GM23248 (cell line): ENCODE measurements around the gene PCDHB8. TPM values are rescaled to one million over a fixed set of nuclear protein-coding genes. Genes with fewer than 3 reads are reported as not detected.
A peak's percentile ranks its signal among the peaks of the same experiment; 100 is the strongest.
"Not testable (repeated sequence)": the region's sequence is repeated elsewhere in the genome, so short reads cannot be mapped to it uniquely, and the experiment has no call there.

Experiments
- DNase-seq: peaks from one replicate; pipeline ENCODE4 v3.0.0-alpha.2; 2015
- H2AFZ ChIP-seq: fragments of 200-600 bp; sonication (generic); 2 replicates; pipeline ENCODE4 v1.6.1; 2016; ENCODE audit warnings: antibody characterized with exemption
- H3F3A ChIP-seq: fragments of 200-600 bp; sonication (generic); 2 replicates; pipeline ENCODE4 v1.6.1; 2016; ENCODE audit warnings: mild to moderate bottlenecking, antibody characterized with exemption, mixed run types; ENCODE audit not compliant: insufficient read depth
- H3K27ac ChIP-seq: fragments of 200-600 bp; sonication (generic); 2 replicates; pipeline ENCODE4 v1.5.1; 2016; ENCODE audit warnings: mild to moderate bottlenecking
- H3K27me3 ChIP-seq: fragments of 200-600 bp; sonication (generic); replicated peaks from 2 replicates; pipeline ENCODE4 v1.6.1; 2016; ENCODE audit warnings: mild to moderate bottlenecking; ENCODE audit not compliant: insufficient read depth
- H3K36me3 ChIP-seq: fragments of 200-600 bp; sonication (generic); 2 replicates; pipeline ENCODE4 v1.6.1; 2016; ENCODE audit warnings: low read depth, mild to moderate bottlenecking
- H3K4me1 ChIP-seq: fragments of 200-600 bp; sonication (generic); 2 replicates; pipeline ENCODE4 v1.6.1; 2016; ENCODE audit warnings: mild to moderate bottlenecking; ENCODE audit not compliant: insufficient read depth
- H3K4me2 ChIP-seq: fragments of 200-600 bp; sonication (generic); one replicate; pipeline ENCODE4 v1.6.1; 2016; ENCODE audit warnings: mild to moderate bottlenecking; ENCODE audit not compliant: unreplicated experiment
- H3K4me3 ChIP-seq: fragments of 200-600 bp; sonication (generic); 2 replicates; pipeline ENCODE4 v1.5.1; 2016; ENCODE audit warnings: mild to moderate bottlenecking
- H3K79me2 ChIP-seq: fragments of 200-600 bp; sonication (generic); 2 replicates; pipeline ENCODE4 v1.6.1; 2016; ENCODE audit warnings: mild to moderate bottlenecking; ENCODE audit not compliant: insufficient read depth
- H3K9ac ChIP-seq: fragments of 200-600 bp; sonication (generic); 2 replicates; pipeline ENCODE4 v1.6.1; 2016; ENCODE audit warnings: mild to moderate bottlenecking
- H3K9me2 ChIP-seq: fragments of 200-600 bp; sonication (generic); 2 replicates; pipeline ENCODE4 v1.6.1; 2016; ENCODE audit warnings: mixed run types, mild to moderate bottlenecking, moderate library complexity; ENCODE audit not compliant: insufficient read depth
- H3K9me3 ChIP-seq: fragments of 200-600 bp; sonication (generic); one replicate; pipeline ENCODE4 v1.6.1; 2017; ENCODE audit warnings: low read depth
- H4K20me1 ChIP-seq: fragments of 200-600 bp; sonication (generic); 2 replicates; pipeline ENCODE4 v1.6.0; 2016; ENCODE audit not compliant: insufficient read depth
- EZH2 ChIP-seq: fragments of 200-600 bp; sonication (generic); IDR thresholded peaks from 2 replicates; pipeline ENCODE4 v1.6.1; 2018; ENCODE audit warnings: antibody characterized with exemption, mild to moderate bottlenecking; ENCODE audit not compliant: insufficient read depth, poor library complexity, severe bottlenecking
- EZH2phosphoT487 ChIP-seq: fragments of 200-600 bp; sonication (generic); IDR thresholded peaks from 2 replicates; pipeline ENCODE4 v1.6.1; 2018; ENCODE audit warnings: antibody characterized with exemption, moderate library complexity, mild to moderate bottlenecking, low read depth; ENCODE audit not compliant: insufficient read depth
- WGBS, 2 experiments: methylation state at CpG; one replicate each; pipeline ENCODE4 v1.1.6; 2015 to 2017; ENCODE audit warnings: low lambda C conversion rate in 2 of 2, low coverage in 1 of 2; ENCODE audit errors: missing lambda C conversion rate in 2 of 2; 5-methylcytosine and 5-hydroxymethylcytosine counted together
- in situ Hi-C: fragments of 300-500 bp; cut with MboI; formaldehyde crosslinking; loops from 2 replicates; pipeline ENCODE4 v1.15.0; 2020
- polyA plus RNA-seq: library from polyadenylated mRNA; unstranded; fragments of >200 nt; fragmentation: Nextera tagmentation; extraction: Ambion mirVana; gene quantifications from 2 replicates; pipeline ENCODE4 v1.2.1, GENCODE V29; 2016
- total RNA-seq: library from RNA; depleted of rRNA; stranded (reverse); fragments of >200 nt; shearing (Covaris generic); gene quantifications from 2 replicates; pipeline ENCODE4 v1.2.3, GENCODE V29; 2014; rRNA removed

Gene PCDHB8
- total RNA-seq (2.1 and 2.9 TPM in 2 replicates), polyA plus RNA-seq (0.83 and 1.0 TPM in 2 replicates)

- H3K9ac ChIP-seq, H3K79me2 ChIP-seq, H3K9me3 ChIP-seq, H4K20me1 ChIP-seq, H3F3A ChIP-seq, H3K9me2 ChIP-seq, in situ Hi-C loops, H3K36me3 ChIP-seq, H3K4me1 ChIP-seq, H3K27me3 ChIP-seq, H3K27ac ChIP-seq: not testable (repeated sequence)
- H3K4me2 ChIP-seq, result peak within 1 kb of the TSS; percentile 27
- 31% methylated on average over 18 of the region's 18 CpGs for WGBS, 2 experiments
- H3K4me3 ChIP-seq, result peak within 1 kb of the TSS; percentile 28; the same call in 1 of the 2 replicates
- peak; percentile 64 for DNase-seq
- peak within 1 kb of the TSS; percentile 40; the same call in 1 of the 2 replicates for H2AFZ ChIP-seq
These were observed at the start of gene PCDHB8 for GRCh38 chr5:141177577-141178191. PCDHB8 (plus strand) TSS chr5:141177790; CDS start chr5:141178035, 245 bp downstream.

GRCh38 chr5:141135030-141135717 lies 42.4 kb upstream of the PCDHB8 start, which contains the start of gene PCDHB5:
PCDHB5 (plus strand) TSS chr5:141135206; CDS start chr5:141135435, 229 bp downstream.
- Histone ChIP-seq H3K79me2 (no peaks in the 10 kb centered on the region), H3K27ac (no peak within 1 kb of the TSS), H3K9ac (no peak within 1 kb of the TSS), H3K4me1 (no peaks in the 10 kb centered on the region), H3K4me2 (no peak within 1 kb of the TSS), H3K27me3 (no peaks in the 10 kb centered on the region), H3K36me3 (no peaks in the 10 kb centered on the region), H2AFZ (no peak within 1 kb of the TSS; the same call in 1 of the 2 replicates), H3F3A (no peaks in the 10 kb centered on the region), H3K9me3 (no peaks in the 10 kb centered on the region), H3K4me3 (peak within 1 kb of the TSS; percentile 15), H3K9me2 (no peaks in the 10 kb centered on the region), H4K20me1 (no peaks in the 10 kb centered on the region)
- 22 to 23% methylated on average over 22 of the region's 22 CpGs for WGBS, 2 experiments
- DNase-seq, result peak; percentile 15
- TF ChIP-seq EZH2, result no peak
- in situ Hi-C loops, result no loop called here

- H2AFZ ChIP-seq, result no peak overlapping the region; the same call in 1 of the 2 replicates
- H3F3A ChIP-seq, result no peaks in the 10 kb centered on the region
- H3K9me2 ChIP-seq, result no peaks in the 10 kb centered on the region
- H3K27ac ChIP-seq, result no peak overlapping the region
- no peak overlapping the region for H3K4me2 ChIP-seq
- no peaks in the 10 kb centered on the region for H3K27me3 ChIP-seq
- TF ChIP-seq EZH2phosphoT487 (no peak), EZH2 (no peak)
- in situ Hi-C loops, result no loop called here
- DNase-seq, result no peak
- WGBS, 2 experiments, result 32 to 37% methylated on average over 19 of the region's 19 CpGs
- no peaks in the 10 kb centered on the region for H3K36me3 ChIP-seq
- no peaks in the 10 kb centered on the region for H3K9me3 ChIP-seq
- H3K79me2 ChIP-seq, result no peaks in the 10 kb centered on the region
- no peaks in the 10 kb centered on the region for H4K20me1 ChIP-seq
- H3K4me3 ChIP-seq, result no peak overlapping the region
- H3K9ac ChIP-seq, result no peak overlapping the region
- no peaks in the 10 kb centered on the region for H3K4me1 ChIP-seq
These were observed 41.8 kb upstream of the PCDHB8 start for GRCh38 chr5:141135718-141136266.

GRCh38 chr5:141137346-141137745 lies 40.2 kb upstream of the PCDHB8 start:
- H3K27me3 ChIP-seq, H3K9ac ChIP-seq, H3K36me3 ChIP-seq, DNase-seq, H3K27ac ChIP-seq, H3K4me3 ChIP-seq, H4K20me1 ChIP-seq, H3K4me1 ChIP-seq, H3K9me3 ChIP-seq, H3K79me2 ChIP-seq, H3K9me2 ChIP-seq, H3K4me2 ChIP-seq, in situ Hi-C loops, H2AFZ ChIP-seq, H3F3A ChIP-seq: not testable (repeated sequence)
- 41 to 57% methylated on average over 27 to 33 of the region's 34 CpGs for WGBS, 2 experiments
